Mesendoderm (in vitro differentiated cells): Measurements from ENCODE around the gene ADARB1.

Source experiments
- DNase-seq: peaks from one replicate; pipeline ENCODE4 v3.0.0; 2013
- H2AK5ac ChIP-seq: 2 replicates; pipeline ENCODE4 v1.6.1; 2013; ENCODE audit warnings: low read length, inconsistent platforms
- H2BK120ac ChIP-seq: 2 replicates; pipeline ENCODE4 v1.6.1; 2013; ENCODE audit warnings: low read depth, mild to moderate bottlenecking, low read length, moderate library complexity, mixed read lengths
- H2BK15ac ChIP-seq: replicated peaks from 2 replicates; pipeline ENCODE4 v1.6.1; 2013; ENCODE audit warnings: low read depth, mild to moderate bottlenecking, moderate library complexity
- H2BK5ac ChIP-seq: 2 replicates; pipeline ENCODE4 v1.6.1; 2013; ENCODE audit warnings: low read length, inconsistent platforms
- H3K18ac ChIP-seq: 2 replicates; pipeline ENCODE4 v1.6.1; 2013; ENCODE audit warnings: mild to moderate bottlenecking, low read length, mixed read lengths
- H3K23ac ChIP-seq: one replicate; pipeline ENCODE4 v1.6.1; 2013; ENCODE audit warnings: low read length
- H3K27ac ChIP-seq: 2 replicates; pipeline ENCODE4 v1.5.1; 2013; ENCODE audit warnings: low read depth, mild to moderate bottlenecking, inconsistent platforms, low read length, moderate library complexity
- H3K27me3 ChIP-seq: 2 replicates; pipeline ENCODE4 v1.6.1; 2013; ENCODE audit warnings: low read length, control low read depth, mild to moderate bottlenecking, inconsistent platforms; ENCODE audit not compliant: insufficient read depth, poor library complexity
- H3K36me3 ChIP-seq: 2 replicates; pipeline ENCODE4 v1.6.1; 2013; ENCODE audit warnings: low read length, inconsistent platforms; ENCODE audit not compliant: control insufficient read depth, insufficient read depth
- H3K4ac ChIP-seq: one replicate; pipeline ENCODE4 v1.6.1; 2013; ENCODE audit warnings: low read depth, mild to moderate bottlenecking, low read length, moderate library complexity
- H3K4me1 ChIP-seq: 2 replicates; pipeline ENCODE4 v1.6.1; 2013; ENCODE audit warnings: low read depth, low read length, inconsistent platforms; ENCODE audit not compliant: control insufficient read depth
- H3K4me2 ChIP-seq: 2 replicates; pipeline ENCODE4 v1.6.1; 2013; ENCODE audit warnings: low read length
- H3K4me3 ChIP-seq: 2 replicates; pipeline ENCODE4 v1.5.1; 2013; ENCODE audit warnings: mild to moderate bottlenecking, low read length
- H3K56ac ChIP-seq: one replicate; pipeline ENCODE4 v1.6.1; 2013; ENCODE audit warnings: low read length
- H3K79me1 ChIP-seq: 2 replicates; pipeline ENCODE4 v1.6.1; 2013; ENCODE audit warnings: low read length, inconsistent platforms
- H3K79me2 ChIP-seq: 2 replicates; pipeline ENCODE4 v1.6.1; 2013; ENCODE audit warnings: mild to moderate bottlenecking, low read length; ENCODE audit not compliant: control insufficient read depth, insufficient read depth
- H3K9ac ChIP-seq: 2 replicates; pipeline ENCODE4 v1.6.1; 2013; ENCODE audit warnings: low read length, inconsistent platforms
- H4K5ac ChIP-seq: one replicate; pipeline ENCODE4 v1.6.1; 2013; ENCODE audit warnings: low read length
- H4K8ac ChIP-seq: one replicate; pipeline ENCODE4 v1.6.1; 2013; ENCODE audit warnings: low read depth, mild to moderate bottlenecking, control low read depth, low read length, moderate library complexity
- WGBS: extraction: QIAGEN DNeasy Blood & Tissue Kit; methylation state at CpG from one replicate; pipeline ENCODE4 v1.1.7; 2013; ENCODE audit warnings: low lambda C conversion rate, missing lambda C conversion rate; ENCODE audit not compliant: insufficient coverage; ENCODE audit errors: extremely low coverage; 5-methylcytosine and 5-hydroxymethylcytosine counted together

The ADARB1 gene

DNA sequence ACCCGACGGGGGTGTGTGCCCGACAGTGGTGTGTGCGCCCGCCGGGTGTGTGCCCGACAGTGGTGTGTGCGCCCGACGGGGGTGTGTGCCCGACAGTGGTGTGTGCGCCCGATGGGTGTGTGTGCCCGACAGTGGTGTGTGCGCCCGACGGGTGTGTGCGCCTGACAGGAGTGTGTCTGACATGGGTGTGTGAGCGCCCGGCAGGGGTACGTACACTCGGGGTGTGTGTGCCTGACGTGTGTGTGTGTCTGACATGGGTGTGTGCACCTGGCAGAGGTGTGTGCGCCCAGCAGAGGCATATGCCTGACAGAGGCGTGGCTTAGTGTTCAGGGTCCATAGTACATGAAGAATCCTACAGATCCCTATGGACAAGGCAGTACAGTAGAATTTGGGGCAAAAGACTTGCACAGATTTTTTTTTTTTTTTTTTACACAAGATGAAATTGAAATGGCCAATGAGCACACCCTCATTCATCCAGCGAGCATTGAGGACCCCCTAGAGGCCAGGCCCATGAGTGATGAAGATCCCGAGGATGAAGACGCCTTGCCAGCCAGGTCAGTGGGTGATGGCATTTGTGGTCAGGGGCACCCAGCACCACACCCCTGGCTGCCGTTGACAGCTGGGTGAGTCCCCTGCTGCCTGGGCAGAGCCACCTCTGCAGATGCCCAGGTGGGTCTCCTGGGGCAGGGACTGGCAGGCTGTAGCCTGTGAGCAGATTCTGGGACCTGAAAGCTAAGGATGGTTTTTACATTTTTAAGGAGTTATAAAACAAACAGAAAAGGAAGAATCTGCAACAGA is 60.1 kb downstream of the ADARB1 start:
- Histone ChIP-seq H3K36me3 (peaks cover 3% of the 10 kb centered on the region), H3K18ac (no peak overlapping the region), H3K4ac (no peak overlapping the region), H3K79me1 (no peaks in the 10 kb centered on the region), H3K9ac (no peak overlapping the region), H3K4me2 (no peak overlapping the region), H2BK5ac (no peak overlapping the region), H2BK120ac (no peak overlapping the region), H3K4me3 (no peak overlapping the region), H2AK5ac (no peak overlapping the region), H3K27ac (no peak overlapping the region), H3K27me3 (no peaks in the 10 kb centered on the region), H4K8ac (no peak overlapping the region), H3K23ac (no peak overlapping the region), H3K56ac (no peak overlapping the region), H2BK15ac (no peak overlapping the region), H3K79me2 (no peaks in the 10 kb centered on the region), H3K4me1 (no peaks in the 10 kb centered on the region), H4K5ac (no peak overlapping the region)
- no CpG with 5 or more reads among the region's 29 CpGs for WGBS
- no peak for DNase-seq

DNA sequence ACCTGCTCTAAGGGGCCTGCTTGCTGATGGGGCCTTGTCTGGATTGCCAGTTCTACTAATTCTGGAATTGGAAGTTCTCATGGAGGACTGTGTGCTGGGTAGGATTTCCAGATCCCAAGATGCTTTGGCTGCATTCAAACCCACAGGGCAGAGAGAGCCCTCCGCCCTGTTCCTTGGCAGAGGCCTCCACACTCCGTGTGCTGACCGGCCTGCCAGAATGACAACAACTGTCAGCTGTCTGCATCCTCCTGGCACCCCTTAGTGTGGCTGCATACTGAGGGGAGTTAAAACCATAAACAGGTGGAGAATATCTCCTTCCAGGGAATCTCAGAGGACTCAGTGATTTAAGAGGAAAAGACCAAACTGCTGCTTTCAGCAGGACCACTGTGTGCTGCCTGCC is 60.7 kb downstream of the ADARB1 start:
- Histone ChIP-seq H3K4me2 (no peak overlapping the region), H3K79me1 (no peaks in the 10 kb centered on the region), H3K27ac (no peak overlapping the region), H3K4me3 (no peak overlapping the region), H4K8ac (no peak overlapping the region), H3K56ac (no peak overlapping the region), H3K79me2 (no peaks in the 10 kb centered on the region), H2AK5ac (no peak overlapping the region), H3K18ac (no peak overlapping the region), H3K4me1 (no peaks in the 10 kb centered on the region), H2BK15ac (no peak overlapping the region), H3K27me3 (no peaks in the 10 kb centered on the region), H2BK5ac (no peak overlapping the region), H3K4ac (no peak overlapping the region), H3K36me3 (peaks cover 3% of the 10 kb centered on the region), H4K5ac (no peak overlapping the region), H2BK120ac (no peak overlapping the region), H3K9ac (no peak overlapping the region), H3K23ac (no peak overlapping the region)
- no CpG with 5 or more reads among the region's 3 CpGs for WGBS
- no peak for DNase-seq

DNA sequence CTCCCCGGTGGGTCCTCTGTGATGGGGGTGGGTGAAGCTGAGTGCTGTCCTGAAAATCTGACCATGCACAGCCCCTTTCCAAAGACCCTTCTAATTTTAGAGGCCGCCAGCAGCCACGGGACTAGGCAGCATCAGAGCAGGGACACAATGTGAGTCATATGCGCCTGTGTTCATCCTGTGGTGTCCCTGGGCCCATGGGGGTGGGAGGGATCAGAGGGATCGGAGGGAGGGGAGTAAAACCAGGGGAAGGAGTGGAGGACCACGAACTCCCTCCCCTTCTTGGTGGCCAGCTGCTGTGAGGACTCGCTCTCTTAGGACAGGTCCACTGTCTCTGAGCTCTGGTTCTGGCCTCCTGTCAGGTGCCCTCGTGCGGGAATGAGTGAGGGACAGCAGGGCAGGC is 61.5 kb downstream of the ADARB1 start:
- H2AK5ac ChIP-seq = no peak overlapping the region
- no peak overlapping the region for H3K4ac ChIP-seq
- H3K79me1 ChIP-seq = no peaks in the 10 kb centered on the region
- no peak overlapping the region for H2BK15ac ChIP-seq
- H3K79me2 ChIP-seq = no peaks in the 10 kb centered on the region
- H3K27ac ChIP-seq = no peak overlapping the region
- peaks cover 3% of the 10 kb centered on the region for H3K36me3 ChIP-seq
- no CpG with 5 or more reads among the region's 9 CpGs for WGBS
- no peaks in the 10 kb centered on the region for H3K27me3 ChIP-seq
- H2BK5ac ChIP-seq = no peak overlapping the region
- H3K18ac ChIP-seq = no peak overlapping the region
- no peaks in the 10 kb centered on the region for H3K4me1 ChIP-seq
- H3K4me2 ChIP-seq = no peak overlapping the region
- H4K8ac ChIP-seq = no peak overlapping the region
- no peak for DNase-seq
- no peak overlapping the region for H3K56ac ChIP-seq
- H3K23ac ChIP-seq = no peak overlapping the region
- H2BK120ac ChIP-seq = no peak overlapping the region
- H3K9ac ChIP-seq = no peak overlapping the region
- no peak overlapping the region for H4K5ac ChIP-seq
- H3K4me3 ChIP-seq = no peak overlapping the region

DNA sequence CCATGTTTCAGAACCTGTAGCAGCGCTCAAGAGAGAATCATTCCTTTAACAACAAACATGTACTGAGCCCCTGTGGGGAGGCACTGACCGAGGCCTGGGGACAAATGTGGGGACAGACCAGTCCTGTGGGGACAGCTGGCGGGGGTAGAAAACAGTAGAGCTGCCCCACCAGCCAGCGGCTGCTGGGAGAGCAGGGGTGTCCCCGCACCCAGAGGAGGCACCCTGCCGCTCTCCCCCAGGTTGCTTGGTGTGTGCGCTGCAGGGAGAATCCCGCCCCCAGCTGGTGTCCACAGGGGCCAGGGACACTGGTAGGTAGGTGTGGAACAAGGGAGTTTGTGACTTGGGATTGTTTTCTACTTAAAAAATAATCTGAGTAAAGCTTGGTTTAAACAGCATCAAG is 62.1 kb downstream of the ADARB1 start:
- H4K5ac ChIP-seq = no peak overlapping the region

DNA sequence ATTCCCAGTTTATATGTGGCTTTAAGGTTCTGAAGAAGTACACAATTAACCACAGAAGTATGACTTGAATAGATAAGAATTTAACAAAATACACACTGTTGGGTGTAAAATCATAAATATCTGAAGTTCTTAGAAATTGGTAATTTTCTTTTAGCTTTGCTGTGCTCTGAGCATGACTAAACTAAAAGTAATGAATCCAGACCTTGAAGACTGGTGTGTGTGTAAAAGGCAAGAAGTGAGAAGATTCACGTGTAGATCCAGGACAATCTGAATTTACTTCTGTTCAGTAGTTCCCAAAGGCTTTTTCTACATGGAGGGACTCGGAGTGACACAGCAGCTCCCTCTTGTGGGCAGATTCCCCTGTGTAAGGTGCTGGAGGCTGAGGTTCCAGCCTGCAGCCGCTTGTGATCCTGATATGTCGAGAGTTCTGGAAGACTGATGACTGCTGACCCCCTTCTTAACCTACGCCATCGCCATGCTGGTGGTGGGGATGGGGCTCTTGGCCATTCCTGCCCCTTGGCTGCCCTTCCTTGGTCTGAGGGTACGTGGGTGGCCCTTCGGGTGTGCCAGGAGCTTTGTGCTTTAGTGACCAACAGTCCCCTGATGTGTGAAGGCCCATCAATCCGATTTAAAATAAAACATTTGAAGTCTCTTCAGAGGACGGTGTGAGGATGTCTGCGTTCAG is 62.7 kb downstream of the ADARB1 start:
- H2BK120ac ChIP-seq = no peak overlapping the region
- H3K4me2 ChIP-seq = no peak overlapping the region
- H3K4ac ChIP-seq = no peak overlapping the region
- no peak overlapping the region for H3K9ac ChIP-seq
- H3K56ac ChIP-seq = peak overlapping the region; percentile 47
- no peak overlapping the region for H2BK5ac ChIP-seq
- no peak overlapping the region for H2AK5ac ChIP-seq
- H4K5ac ChIP-seq = no peak overlapping the region
- H3K27ac ChIP-seq = no peak overlapping the region
- H4K8ac ChIP-seq = no peak overlapping the region
- no CpG with 5 or more reads among the region's 11 CpGs for WGBS
- no peaks in the 10 kb centered on the region for H3K4me1 ChIP-seq
- no peaks in the 10 kb centered on the region for H3K79me2 ChIP-seq
- no peak overlapping the region for H2BK15ac ChIP-seq
- peaks cover 3% of the 10 kb centered on the region for H3K36me3 ChIP-seq
- peak; percentile 87 for DNase-seq
- no peaks in the 10 kb centered on the region for H3K27me3 ChIP-seq
- H3K18ac ChIP-seq = no peak overlapping the region
- no peak overlapping the region for H3K23ac ChIP-seq
- no peak overlapping the region for H3K4me3 ChIP-seq
- no peaks in the 10 kb centered on the region for H3K79me1 ChIP-seq

More for the DNA sequence above, 62.1 kb downstream of the ADARB1 start:
- no peak overlapping the region for H3K9ac ChIP-seq
- DNase-seq = no peak
- H3K4me2 ChIP-seq = no peak overlapping the region
- H4K8ac ChIP-seq = no peak overlapping the region
- H3K18ac ChIP-seq = no peak overlapping the region
- H3K79me1 ChIP-seq = no peaks in the 10 kb centered on the region
- H3K56ac ChIP-seq = no peak overlapping the region
- no peak overlapping the region for H2BK5ac ChIP-seq
- H3K36me3 ChIP-seq = peaks cover 3% of the 10 kb centered on the region
- no peak overlapping the region for H2AK5ac ChIP-seq
- no peak overlapping the region for H2BK15ac ChIP-seq
- H3K27ac ChIP-seq = no peak overlapping the region
- no peak overlapping the region for H3K23ac ChIP-seq
- WGBS = no CpG with 5 or more reads among the region's 8 CpGs
- no peaks in the 10 kb centered on the region for H3K27me3 ChIP-seq
- no peak overlapping the region for H3K4ac ChIP-seq
- no peaks in the 10 kb centered on the region for H3K4me1 ChIP-seq
- H2BK120ac ChIP-seq = no peak overlapping the region
- no peak overlapping the region for H3K4me3 ChIP-seq
- no peaks in the 10 kb centered on the region for H3K79me2 ChIP-seq

DNA sequence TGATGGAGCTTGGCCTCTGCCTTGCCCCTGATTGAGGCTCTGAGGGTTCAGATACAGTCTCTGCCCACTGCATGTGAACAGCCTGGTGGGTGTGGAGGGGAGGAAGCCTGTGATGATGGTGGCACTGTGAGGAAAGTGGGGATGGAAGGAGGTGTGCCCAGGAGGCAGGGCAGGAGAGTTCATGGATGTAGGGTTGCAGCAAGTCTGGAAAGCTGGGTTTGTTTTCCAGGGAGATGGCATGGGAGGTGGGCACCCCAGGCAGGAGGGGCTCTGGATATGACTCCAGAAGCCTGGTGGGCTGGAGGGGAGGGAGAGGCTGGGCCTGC is 63.2 kb downstream of the ADARB1 start:
- Histone ChIP-seq H3K23ac (no peak overlapping the region), H2BK120ac (no peak overlapping the region), H3K4me1 (no peaks in the 10 kb centered on the region), H3K79me2 (no peaks in the 10 kb centered on the region), H3K36me3 (peaks cover 3% of the 10 kb centered on the region), H4K5ac (no peak overlapping the region), H3K27me3 (no peaks in the 10 kb centered on the region), H3K4me3 (no peak overlapping the region), H3K79me1 (no peaks in the 10 kb centered on the region), H3K18ac (no peak overlapping the region), H4K8ac (no peak overlapping the region), H3K56ac (peak overlapping the region; percentile 47), H2BK5ac (no peak overlapping the region), H3K27ac (no peak overlapping the region), H3K4me2 (no peak overlapping the region), H3K4ac (no peak overlapping the region), H2AK5ac (no peak overlapping the region), H2BK15ac (no peak overlapping the region), H3K9ac (no peak overlapping the region)
- DNase-seq = no peak
